Measurements from ENCODE around the gene CCR1. TPM values are rescaled to one million over a fixed set of nuclear protein-coding genes. Genes with fewer than 3 reads are reported as not detected.

CCR1 gene
- total and polyA plus RNA-seq, 4 donors, result 1.4 to 10.7 (median 5.2) TPM

GRCh38 chr3:46215810-46216414 lies 7.8 kb upstream of the CCR1 start:
- WGBS, result 43% methylated on average over 4 of the region's 4 CpGs
- Histone ChIP-seq H3K9me3 (ENCODE audit: control insufficient read depth in 4 of 4, low read length in 3 of 4) (no peaks in the 10 kb centered on the region), H3K27me3 (ENCODE audit: control insufficient read depth in 4 of 4, insufficient read depth in 4 of 4, low read length in 3 of 4) (peaks cover 0 to 6% (median 2%) of the 10 kb centered on the region in 4 donors), H3K36me3 (ENCODE audit: control insufficient read depth in 4 of 4, insufficient read depth in 3 of 4, low read depth in 1 of 4, low read length in 3 of 4) (no peaks in the 10 kb centered on the region), H3K9ac (ENCODE audit: low read depth in 1 of 2, low read length in 2 of 2) (no peak overlapping the region), H3K4me3 (ENCODE audit: low read depth in 1 of 3, low read length in 3 of 3) (no peak overlapping the region), H3K4me1 (ENCODE audit: control insufficient read depth in 4 of 4, insufficient read depth in 4 of 4, low read length in 3 of 4) (no peaks in the 10 kb centered on the region), H3K27ac (ENCODE audit: low read depth in 1 of 2, low read length in 2 of 2) (no peak overlapping the region)
- TF ChIP-seq ZBTB33 (IDR thresholded peaks at IDR 0.05), result no peak
- TF ChIP-seq NR2F2 (IDR thresholded peaks at IDR 0.05), result no peak
- no peak for TF ChIP-seq TAF1 (conservative IDR thresholded peaks at IDR 0.05)
- TF ChIP-seq HNF4G (IDR thresholded peaks at IDR 0.05), result no peak
- TF ChIP-seq RAD21 (IDR thresholded peaks at IDR 0.05), result no peak
- no peak for DNase-seq (ENCODE audit: low spot score)

DNA sequence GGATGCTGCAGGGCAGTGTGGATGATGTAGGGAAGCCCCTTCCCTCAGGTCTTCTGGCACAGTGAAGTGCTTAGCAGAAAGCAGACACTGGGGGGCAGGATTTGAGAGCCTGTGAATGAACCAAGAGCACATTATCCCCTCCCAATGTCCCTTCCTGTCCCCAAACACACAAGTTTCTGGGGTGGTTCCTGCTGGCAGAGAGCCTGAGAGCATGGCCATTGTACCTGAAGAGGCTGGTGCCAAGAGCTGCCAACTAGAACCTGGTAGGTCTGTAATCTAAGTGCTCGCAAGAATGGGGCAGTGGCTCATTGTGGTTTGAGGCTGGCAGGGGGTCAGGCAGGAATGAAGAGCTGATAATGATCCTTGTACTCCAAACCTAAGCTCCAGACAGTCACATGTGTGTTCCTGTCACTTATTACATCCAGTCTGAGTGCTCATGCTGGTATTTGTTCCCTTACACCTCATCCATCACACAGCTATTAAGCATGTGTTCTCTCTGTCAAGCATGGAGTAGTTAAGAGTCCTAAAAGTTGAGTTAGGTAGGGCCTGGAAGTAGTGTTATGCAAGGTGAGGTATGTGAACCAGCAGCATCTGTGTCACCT lies 6.7 kb upstream of the CCR1 start:
- H3K4me3 ChIP-seq (ENCODE audit: low read depth in 1 of 3, low read length in 3 of 3), result no peak overlapping the region
- no peak overlapping the region for H3K9ac ChIP-seq (ENCODE audit: low read depth in 1 of 2, low read length in 2 of 2)
- H3K27ac ChIP-seq (ENCODE audit: low read depth in 1 of 2, low read length in 2 of 2), result no peak overlapping the region
- H3K27me3 ChIP-seq (ENCODE audit: control insufficient read depth in 4 of 4, insufficient read depth in 4 of 4, low read length in 3 of 4), result peaks cover 0 to 6% (median 2%) of the 10 kb centered on the region in 4 donors
- no peaks in the 10 kb centered on the region for H3K4me1 ChIP-seq (ENCODE audit: control insufficient read depth in 4 of 4, insufficient read depth in 4 of 4, low read length in 3 of 4)
- 78% methylated on average over 1 of the region's 1 CpG for WGBS
- H3K36me3 ChIP-seq (ENCODE audit: control insufficient read depth in 4 of 4, insufficient read depth in 3 of 4, low read depth in 1 of 4, low read length in 3 of 4), result no peaks in the 10 kb centered on the region
- no peaks in the 10 kb centered on the region for H3K9me3 ChIP-seq (ENCODE audit: control insufficient read depth in 4 of 4, low read length in 3 of 4)
- DNase-seq (ENCODE audit: low spot score), result no peak
- TF ChIP-seq RAD21 (IDR thresholded peaks at IDR 0.05) (peak in 1 of 2 donors; percentile 25), NR2F2 (IDR thresholded peaks at IDR 0.05) (no peak)

- no peak for TF ChIP-seq EGR1 (IDR thresholded peaks at IDR 0.05; ENCODE audit: low read depth in 2 of 2)
- no peak for TF ChIP-seq RXRA (IDR thresholded peaks at IDR 0.05)
- TF ChIP-seq, protein P1, sequence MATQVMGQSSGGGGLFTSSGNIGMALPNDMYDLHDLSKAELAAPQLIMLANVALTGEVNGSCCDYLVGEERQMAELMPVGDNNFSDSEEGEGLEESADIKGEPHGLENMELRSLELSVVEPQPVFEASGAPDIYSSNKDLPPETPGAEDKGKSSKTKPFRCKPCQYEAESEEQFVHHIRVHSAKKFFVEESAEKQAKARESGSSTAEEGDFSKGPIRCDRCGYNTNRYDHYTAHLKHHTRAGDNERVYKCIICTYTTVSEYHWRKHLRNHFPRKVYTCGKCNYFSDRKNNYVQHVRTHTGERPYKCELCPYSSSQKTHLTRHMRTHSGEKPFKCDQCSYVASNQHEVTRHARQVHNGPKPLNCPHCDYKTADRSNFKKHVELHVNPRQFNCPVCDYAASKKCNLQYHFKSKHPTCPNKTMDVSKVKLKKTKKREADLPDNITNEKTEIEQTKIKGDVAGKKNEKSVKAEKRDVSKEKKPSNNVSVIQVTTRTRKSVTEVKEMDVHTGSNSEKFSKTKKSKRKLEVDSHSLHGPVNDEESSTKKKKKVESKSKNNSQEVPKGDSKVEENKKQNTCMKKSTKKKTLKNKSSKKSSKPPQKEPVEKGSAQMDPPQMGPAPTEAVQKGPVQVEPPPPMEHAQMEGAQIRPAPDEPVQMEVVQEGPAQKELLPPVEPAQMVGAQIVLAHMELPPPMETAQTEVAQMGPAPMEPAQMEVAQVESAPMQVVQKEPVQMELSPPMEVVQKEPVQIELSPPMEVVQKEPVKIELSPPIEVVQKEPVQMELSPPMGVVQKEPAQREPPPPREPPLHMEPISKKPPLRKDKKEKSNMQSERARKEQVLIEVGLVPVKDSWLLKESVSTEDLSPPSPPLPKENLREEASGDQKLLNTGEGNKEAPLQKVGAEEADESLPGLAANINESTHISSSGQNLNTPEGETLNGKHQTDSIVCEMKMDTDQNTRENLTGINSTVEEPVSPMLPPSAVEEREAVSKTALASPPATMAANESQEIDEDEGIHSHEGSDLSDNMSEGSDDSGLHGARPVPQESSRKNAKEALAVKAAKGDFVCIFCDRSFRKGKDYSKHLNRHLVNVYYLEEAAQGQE (IDR thresholded peaks at IDR 0.05), result no peak
- TF ChIP-seq, protein P2, sequence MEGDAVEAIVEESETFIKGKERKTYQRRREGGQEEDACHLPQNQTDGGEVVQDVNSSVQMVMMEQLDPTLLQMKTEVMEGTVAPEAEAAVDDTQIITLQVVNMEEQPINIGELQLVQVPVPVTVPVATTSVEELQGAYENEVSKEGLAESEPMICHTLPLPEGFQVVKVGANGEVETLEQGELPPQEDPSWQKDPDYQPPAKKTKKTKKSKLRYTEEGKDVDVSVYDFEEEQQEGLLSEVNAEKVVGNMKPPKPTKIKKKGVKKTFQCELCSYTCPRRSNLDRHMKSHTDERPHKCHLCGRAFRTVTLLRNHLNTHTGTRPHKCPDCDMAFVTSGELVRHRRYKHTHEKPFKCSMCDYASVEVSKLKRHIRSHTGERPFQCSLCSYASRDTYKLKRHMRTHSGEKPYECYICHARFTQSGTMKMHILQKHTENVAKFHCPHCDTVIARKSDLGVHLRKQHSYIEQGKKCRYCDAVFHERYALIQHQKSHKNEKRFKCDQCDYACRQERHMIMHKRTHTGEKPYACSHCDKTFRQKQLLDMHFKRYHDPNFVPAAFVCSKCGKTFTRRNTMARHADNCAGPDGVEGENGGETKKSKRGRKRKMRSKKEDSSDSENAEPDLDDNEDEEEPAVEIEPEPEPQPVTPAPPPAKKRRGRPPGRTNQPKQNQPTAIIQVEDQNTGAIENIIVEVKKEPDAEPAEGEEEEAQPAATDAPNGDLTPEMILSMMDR (IDR thresholded peaks at IDR 0.05; ENCODE audit: low read depth, low read length, missing input control), result no peak
- no peak for TF ChIP-seq TAF1 (conservative IDR thresholded peaks at IDR 0.05)
- Histone ChIP-seq H3K9me3 (ENCODE audit: control insufficient read depth in 4 of 4, low read length in 3 of 4) (no peaks in the 10 kb centered on the region), H3K27me3 (ENCODE audit: control insufficient read depth in 4 of 4, insufficient read depth in 4 of 4, low read length in 3 of 4) (peaks cover 0 to 6% (median 2%) of the 10 kb centered on the region in 4 donors), H3K9ac (ENCODE audit: low read depth in 1 of 2, low read length in 2 of 2) (no peak overlapping the region), H3K27ac (ENCODE audit: low read depth in 1 of 2, low read length in 2 of 2) (no peak overlapping the region), H3K36me3 (ENCODE audit: control insufficient read depth in 4 of 4, insufficient read depth in 3 of 4, low read depth in 1 of 4, low read length in 3 of 4) (no peaks in the 10 kb centered on the region), H3K4me3 (ENCODE audit: low read depth in 1 of 3, low read length in 3 of 3) (no peak overlapping the region), H3K4me1 (ENCODE audit: control insufficient read depth in 4 of 4, insufficient read depth in 4 of 4, low read length in 3 of 4) (no peaks in the 10 kb centered on the region)
- 70% methylated on average over 4 of the region's 4 CpGs for WGBS
- no peak for DNase-seq (ENCODE audit: low spot score)
Measured at GRCh38 chr3:46213201-46213600, 5.1 kb upstream of the CCR1 start.
